ENCODE measurements around the gene GKN1.
"Not testable (repeated sequence)": the region's sequence is repeated elsewhere in the genome, so short reads cannot be mapped to it uniquely, and the experiment has no call there.

The GKN1 gene

GRCh38 chr2:68974251-68974650 is at the start of gene GKN1:
Gene GKN1 (plus strand): TSS chr2:68974636. CDS start chr2:68974678, 42 bp downstream.
- DNase-seq = no peak

GRCh38 chr2:68925295-68925896 is 49.0 kb upstream of the GKN1 start:
- peak in 1 of 2 experiments; percentile 21 for DNase-seq

- no peak for DNase-seq
Measured at GRCh38 chr2:68926796-68927195, 47.6 kb upstream of the GKN1 start.

- no peak for DNase-seq
Measured at GRCh38 chr2:68931149-68931711, 43.2 kb upstream of the GKN1 start.

- no peak for DNase-seq
Measured at GRCh38 chr2:68931799-68932198, 42.6 kb upstream of the GKN1 start.

- no peak for DNase-seq
Measured at GRCh38 chr2:68932402-68932801, 42.0 kb upstream of the GKN1 start.

GRCh38 chr2:68934021-68934420 is 40.4 kb upstream of the GKN1 start:
- DNase-seq = no peak

GRCh38 chr2:68935471-68935870 is 39.0 kb upstream of the GKN1 start:
- no peak for DNase-seq

- no peak for DNase-seq
Measured at GRCh38 chr2:68936427-68936826, 38.0 kb upstream of the GKN1 start.

GRCh38 chr2:68936889-68937288 is 37.5 kb upstream of the GKN1 start:
- DNase-seq = no peak

GRCh38 chr2:68937346-68938055 is 36.9 kb upstream of the GKN1 start:
- no peak for DNase-seq

- DNase-seq = no peak
Measured at GRCh38 chr2:68938938-68939337, 35.5 kb upstream of the GKN1 start.

GRCh38 chr2:68939962-68940361 is 34.5 kb upstream of the GKN1 start:
- no peak for DNase-seq

GRCh38 chr2:68940369-68940768 is 34.1 kb upstream of the GKN1 start:
- no peak for DNase-seq

GRCh38 chr2:68942827-68943226 is 31.6 kb upstream of the GKN1 start:
- DNase-seq = no peak

- DNase-seq = peak; percentile 16 to 52
Measured at GRCh38 chr2:68943581-68944568, 30.6 kb upstream of the GKN1 start.

GRCh38 chr2:68946117-68946516 is 28.3 kb upstream of the GKN1 start:
- DNase-seq = no peak

- no peak for DNase-seq
Measured at GRCh38 chr2:68948710-68949109, 25.7 kb upstream of the GKN1 start.

GRCh38 chr2:68951899-68952298 is 22.5 kb upstream of the GKN1 start:
- DNase-seq = no peak

GRCh38 chr2:68952887-68953521 is 21.4 kb upstream of the GKN1 start, which contains the start of gene GKN2:
Gene GKN2 (minus strand): TSS chr2:68952893. CDS start chr2:68952861, 32 bp downstream.
- DNase-seq = no peak

- DNase-seq = not testable (repeated sequence)
Measured at GRCh38 chr2:68955432-68955831, 19.0 kb upstream of the GKN1 start.

- DNase-seq = no peak
Measured at GRCh38 chr2:68959001-68959400, 15.4 kb upstream of the GKN1 start.

GRCh38 chr2:68961380-68961779 is 13.1 kb upstream of the GKN1 start:
- no peak for DNase-seq

Data from NCI-H187 (cell line).